ENCODE measurements around the gene ABCB6. TPM values are rescaled to one million over a fixed set of nuclear protein-coding genes. Genes with fewer than 3 reads are reported as not detected.
A peak's percentile ranks its signal among the peaks of the same experiment; 100 is the strongest.
"Not testable (repeated sequence)": the region's sequence is repeated elsewhere in the genome, so short reads cannot be mapped to it uniquely, and the experiment has no call there.

ABCB6 gene
- 1.3 TPM for total RNA-seq

GRCh38 chr2:219218732-219219701 is at the start of gene ABCB6:
TSS of gene ABCB6 (minus strand) at chr2:219218958. CDS start at chr2:219218673, 285 bp downstream.
- H3K4me1 ChIP-seq (ENCODE audit: insufficient read depth, low read length) = peaks cover 33% of the 10 kb centered on the region
- no peaks in the 10 kb centered on the region for H3K27me3 ChIP-seq (ENCODE audit: insufficient read depth, low read length)
- H3K9me3 ChIP-seq (ENCODE audit: low read depth, low read length) = no peaks in the 10 kb centered on the region
- H3K4me3 ChIP-seq (ENCODE audit: low read length) = peak within 1 kb of the TSS; percentile 44

- Histone ChIP-seq H3K9me3 (ENCODE audit: low read depth, low read length) (no peaks in the 10 kb centered on the region), H3K4me1 (ENCODE audit: insufficient read depth, low read length) (no peaks in the 10 kb centered on the region), H3K27me3 (ENCODE audit: insufficient read depth, low read length) (no peaks in the 10 kb centered on the region), H3K4me3 (ENCODE audit: low read length) (no peak overlapping the region)
These were observed 49.5 kb upstream of the ABCB6 start for GRCh38 chr2:219268294-219268693.

- no peaks in the 10 kb centered on the region for H3K4me1 ChIP-seq (ENCODE audit: insufficient read depth, low read length)
- no peak overlapping the region for H3K4me3 ChIP-seq (ENCODE audit: low read length)
- no peaks in the 10 kb centered on the region for H3K9me3 ChIP-seq (ENCODE audit: low read depth, low read length)
- H3K27me3 ChIP-seq (ENCODE audit: insufficient read depth, low read length) = no peaks in the 10 kb centered on the region
These were observed 48.1 kb upstream of the ABCB6 start for GRCh38 chr2:219266886-219267285.

- Histone ChIP-seq H3K4me1 (ENCODE audit: insufficient read depth, low read length) (no peaks in the 10 kb centered on the region), H3K27me3 (ENCODE audit: insufficient read depth, low read length) (no peaks in the 10 kb centered on the region), H3K9me3 (ENCODE audit: low read depth, low read length) (no peaks in the 10 kb centered on the region), H3K4me3 (ENCODE audit: low read length) (no peak overlapping the region)
These were observed 47.5 kb upstream of the ABCB6 start for GRCh38 chr2:219266232-219266631.

GRCh38 chr2:219261024-219261855 is 42.5 kb upstream of the ABCB6 start:
- H3K9me3 ChIP-seq (ENCODE audit: low read depth, low read length) = no peaks in the 10 kb centered on the region
- no peaks in the 10 kb centered on the region for H3K27me3 ChIP-seq (ENCODE audit: insufficient read depth, low read length)
- no peak overlapping the region for H3K4me3 ChIP-seq (ENCODE audit: low read length)
- no peaks in the 10 kb centered on the region for H3K4me1 ChIP-seq (ENCODE audit: insufficient read depth, low read length)

GRCh38 chr2:219258942-219259341 is 40.2 kb upstream of the ABCB6 start:
- H3K9me3 ChIP-seq (ENCODE audit: low read depth, low read length); H3K4me3 ChIP-seq (ENCODE audit: low read length); H3K4me1 ChIP-seq (ENCODE audit: insufficient read depth, low read length); H3K27me3 ChIP-seq (ENCODE audit: insufficient read depth, low read length): not testable (repeated sequence)

GRCh38 chr2:219254590-219255201 is 35.9 kb upstream of the ABCB6 start:
- Histone ChIP-seq H3K9me3 (ENCODE audit: low read depth, low read length) (no peaks in the 10 kb centered on the region), H3K27me3 (ENCODE audit: insufficient read depth, low read length) (no peaks in the 10 kb centered on the region), H3K4me3 (ENCODE audit: low read length) (peak overlapping the region; percentile 96), H3K4me1 (ENCODE audit: insufficient read depth, low read length) (peaks cover 38% of the 10 kb centered on the region)

GRCh38 chr2:219253753-219254589 is 35.2 kb upstream of the ABCB6 start, which contains the start of gene TUBA4A:
TSS of gene TUBA4A (minus strand) at chr2:219253918. CDS start at chr2:219253858, 60 bp downstream.
- peak within 1 kb of the TSS; percentile 96 for H3K4me3 ChIP-seq (ENCODE audit: low read length)
- no peaks in the 10 kb centered on the region for H3K9me3 ChIP-seq (ENCODE audit: low read depth, low read length)
- H3K27me3 ChIP-seq (ENCODE audit: insufficient read depth, low read length) = no peaks in the 10 kb centered on the region
- H3K4me1 ChIP-seq (ENCODE audit: insufficient read depth, low read length) = peaks cover 45% of the 10 kb centered on the region

- H3K4me1 ChIP-seq (ENCODE audit: insufficient read depth, low read length) = peaks cover 54% of the 10 kb centered on the region
- peak within 1 kb of the TSS; percentile 96 for H3K4me3 ChIP-seq (ENCODE audit: low read length)
- H3K27me3 ChIP-seq (ENCODE audit: insufficient read depth, low read length) = no peaks in the 10 kb centered on the region
- H3K9me3 ChIP-seq (ENCODE audit: low read depth, low read length) = no peaks in the 10 kb centered on the region
These were observed 34.4 kb upstream of the ABCB6 start, which contains the start of gene TUBA4B for GRCh38 chr2:219252900-219253752. TSS of gene TUBA4B (plus strand) at chr2:219253243. CDS start at chr2:219253408, 165 bp downstream.

GRCh38 chr2:219252570-219252899 is 33.8 kb upstream of the ABCB6 start:
- Histone ChIP-seq H3K4me3 (ENCODE audit: low read length) (peak overlapping the region; percentile 96), H3K4me1 (ENCODE audit: insufficient read depth, low read length) (peaks cover 60% of the 10 kb centered on the region), H3K9me3 (ENCODE audit: low read depth, low read length) (no peaks in the 10 kb centered on the region), H3K27me3 (ENCODE audit: insufficient read depth, low read length) (no peaks in the 10 kb centered on the region)

- Histone ChIP-seq H3K27me3 (ENCODE audit: insufficient read depth, low read length) (no peaks in the 10 kb centered on the region), H3K4me1 (ENCODE audit: insufficient read depth, low read length) (peaks cover 64% of the 10 kb centered on the region), H3K9me3 (ENCODE audit: low read depth, low read length) (no peaks in the 10 kb centered on the region), H3K4me3 (ENCODE audit: low read length) (peak overlapping the region; percentile 96)
These were observed 33.3 kb upstream of the ABCB6 start for GRCh38 chr2:219252084-219252483.

GRCh38 chr2:219251656-219252055 is 32.9 kb upstream of the ABCB6 start:
- Histone ChIP-seq H3K27me3 (ENCODE audit: insufficient read depth, low read length) (no peaks in the 10 kb centered on the region), H3K9me3 (ENCODE audit: low read depth, low read length) (no peaks in the 10 kb centered on the region), H3K4me1 (ENCODE audit: insufficient read depth, low read length) (peaks cover 68% of the 10 kb centered on the region), H3K4me3 (ENCODE audit: low read length) (peak overlapping the region; percentile 96)

GRCh38 chr2:219250049-219250781 is 31.5 kb upstream of the ABCB6 start:
- Histone ChIP-seq H3K27me3 (ENCODE audit: insufficient read depth, low read length) (no peaks in the 10 kb centered on the region), H3K4me1 (ENCODE audit: insufficient read depth, low read length) (peaks cover 75% of the 10 kb centered on the region), H3K4me3 (ENCODE audit: low read length) (peak overlapping the region; percentile 22), H3K9me3 (ENCODE audit: low read depth, low read length) (no peaks in the 10 kb centered on the region)
